Measurements from ENCODE around the gene RUVBL1.

DNA sequence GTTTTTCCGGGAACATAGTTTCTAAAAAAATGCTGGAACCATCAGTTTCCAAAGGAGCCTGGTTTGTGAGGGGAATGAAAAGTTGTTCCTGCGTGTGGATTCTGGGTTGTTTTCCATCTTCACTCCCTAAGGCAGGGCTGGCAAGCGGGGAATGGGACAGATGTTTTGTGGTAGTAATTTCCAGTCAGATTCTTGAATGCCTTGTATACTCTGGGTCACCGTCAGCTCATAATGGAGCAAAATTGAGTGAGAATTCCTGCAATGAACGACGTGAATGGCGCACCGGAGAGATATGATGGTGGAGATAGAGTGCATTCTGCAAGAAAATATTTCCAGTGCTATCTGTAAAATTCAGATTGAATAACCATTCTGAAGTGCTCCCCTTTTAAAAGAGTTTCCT is 49.6 kb upstream of the RUVBL1 start:
- TF ChIP-seq ZFP30 (CRISPR knock-in tag; IDR thresholded peaks at IDR 0.05), result no peak
- TF ChIP-seq, protein P1, sequence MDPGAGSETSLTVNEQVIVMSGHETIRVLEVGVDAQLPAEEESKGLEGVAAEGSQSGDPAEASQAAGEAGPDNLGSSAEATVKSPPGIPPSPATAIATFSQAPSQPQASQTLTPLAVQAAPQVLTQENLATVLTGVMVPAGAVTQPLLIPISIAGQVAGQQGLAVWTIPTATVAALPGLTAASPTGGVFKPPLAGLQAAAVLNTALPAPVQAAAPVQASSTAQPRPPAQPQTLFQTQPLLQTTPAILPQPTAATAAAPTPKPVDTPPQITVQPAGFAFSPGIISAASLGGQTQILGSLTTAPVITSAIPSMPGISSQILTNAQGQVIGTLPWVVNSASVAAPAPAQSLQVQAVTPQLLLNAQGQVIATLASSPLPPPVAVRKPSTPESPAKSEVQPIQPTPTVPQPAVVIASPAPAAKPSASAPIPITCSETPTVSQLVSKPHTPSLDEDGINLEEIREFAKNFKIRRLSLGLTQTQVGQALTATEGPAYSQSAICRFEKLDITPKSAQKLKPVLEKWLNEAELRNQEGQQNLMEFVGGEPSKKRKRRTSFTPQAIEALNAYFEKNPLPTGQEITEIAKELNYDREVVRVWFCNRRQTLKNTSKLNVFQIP (CRISPR knock-in tag; IDR thresholded peaks at IDR 0.05; ENCODE audit: borderline replicate concordance, low read depth), result no peak
- no peak for TF ChIP-seq ZFP3 (CRISPR knock-in tag; IDR thresholded peaks at IDR 0.05)
- TF ChIP-seq, protein P2, sequence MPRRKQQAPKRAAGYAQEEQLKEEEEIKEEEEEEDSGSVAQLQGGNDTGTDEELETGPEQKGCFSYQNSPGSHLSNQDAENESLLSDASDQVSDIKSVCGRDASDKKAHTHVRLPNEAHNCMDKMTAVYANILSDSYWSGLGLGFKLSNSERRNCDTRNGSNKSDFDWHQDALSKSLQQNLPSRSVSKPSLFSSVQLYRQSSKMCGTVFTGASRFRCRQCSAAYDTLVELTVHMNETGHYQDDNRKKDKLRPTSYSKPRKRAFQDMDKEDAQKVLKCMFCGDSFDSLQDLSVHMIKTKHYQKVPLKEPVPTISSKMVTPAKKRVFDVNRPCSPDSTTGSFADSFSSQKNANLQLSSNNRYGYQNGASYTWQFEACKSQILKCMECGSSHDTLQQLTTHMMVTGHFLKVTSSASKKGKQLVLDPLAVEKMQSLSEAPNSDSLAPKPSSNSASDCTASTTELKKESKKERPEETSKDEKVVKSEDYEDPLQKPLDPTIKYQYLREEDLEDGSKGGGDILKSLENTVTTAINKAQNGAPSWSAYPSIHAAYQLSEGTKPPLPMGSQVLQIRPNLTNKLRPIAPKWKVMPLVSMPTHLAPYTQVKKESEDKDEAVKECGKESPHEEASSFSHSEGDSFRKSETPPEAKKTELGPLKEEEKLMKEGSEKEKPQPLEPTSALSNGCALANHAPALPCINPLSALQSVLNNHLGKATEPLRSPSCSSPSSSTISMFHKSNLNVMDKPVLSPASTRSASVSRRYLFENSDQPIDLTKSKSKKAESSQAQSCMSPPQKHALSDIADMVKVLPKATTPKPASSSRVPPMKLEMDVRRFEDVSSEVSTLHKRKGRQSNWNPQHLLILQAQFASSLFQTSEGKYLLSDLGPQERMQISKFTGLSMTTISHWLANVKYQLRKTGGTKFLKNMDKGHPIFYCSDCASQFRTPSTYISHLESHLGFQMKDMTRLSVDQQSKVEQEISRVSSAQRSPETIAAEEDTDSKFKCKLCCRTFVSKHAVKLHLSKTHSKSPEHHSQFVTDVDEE (CRISPR knock-in tag; IDR thresholded peaks at IDR 0.05), result no peak
- no peak for TF ChIP-seq TOX (CRISPR knock-in tag; IDR thresholded peaks at IDR 0.05; ENCODE audit: borderline replicate concordance)
- TF ChIP-seq, protein P3, sequence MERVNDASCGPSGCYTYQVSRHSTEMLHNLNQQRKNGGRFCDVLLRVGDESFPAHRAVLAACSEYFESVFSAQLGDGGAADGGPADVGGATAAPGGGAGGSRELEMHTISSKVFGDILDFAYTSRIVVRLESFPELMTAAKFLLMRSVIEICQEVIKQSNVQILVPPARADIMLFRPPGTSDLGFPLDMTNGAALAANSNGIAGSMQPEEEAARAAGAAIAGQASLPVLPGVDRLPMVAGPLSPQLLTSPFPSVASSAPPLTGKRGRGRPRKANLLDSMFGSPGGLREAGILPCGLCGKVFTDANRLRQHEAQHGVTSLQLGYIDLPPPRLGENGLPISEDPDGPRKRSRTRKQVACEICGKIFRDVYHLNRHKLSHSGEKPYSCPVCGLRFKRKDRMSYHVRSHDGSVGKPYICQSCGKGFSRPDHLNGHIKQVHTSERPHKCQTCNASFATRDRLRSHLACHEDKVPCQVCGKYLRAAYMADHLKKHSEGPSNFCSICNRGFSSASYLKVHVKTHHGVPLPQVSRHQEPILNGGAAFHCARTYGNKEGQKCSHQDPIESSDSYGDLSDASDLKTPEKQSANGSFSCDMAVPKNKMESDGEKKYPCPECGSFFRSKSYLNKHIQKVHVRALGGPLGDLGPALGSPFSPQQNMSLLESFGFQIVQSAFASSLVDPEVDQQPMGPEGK (CRISPR knock-in tag; IDR thresholded peaks at IDR 0.05; ENCODE audit: borderline replicate concordance), result no peak
- TF ChIP-seq SNAI2 (CRISPR knock-in tag; IDR thresholded peaks at IDR 0.05), result no peak
- TF ChIP-seq, protein P4, sequence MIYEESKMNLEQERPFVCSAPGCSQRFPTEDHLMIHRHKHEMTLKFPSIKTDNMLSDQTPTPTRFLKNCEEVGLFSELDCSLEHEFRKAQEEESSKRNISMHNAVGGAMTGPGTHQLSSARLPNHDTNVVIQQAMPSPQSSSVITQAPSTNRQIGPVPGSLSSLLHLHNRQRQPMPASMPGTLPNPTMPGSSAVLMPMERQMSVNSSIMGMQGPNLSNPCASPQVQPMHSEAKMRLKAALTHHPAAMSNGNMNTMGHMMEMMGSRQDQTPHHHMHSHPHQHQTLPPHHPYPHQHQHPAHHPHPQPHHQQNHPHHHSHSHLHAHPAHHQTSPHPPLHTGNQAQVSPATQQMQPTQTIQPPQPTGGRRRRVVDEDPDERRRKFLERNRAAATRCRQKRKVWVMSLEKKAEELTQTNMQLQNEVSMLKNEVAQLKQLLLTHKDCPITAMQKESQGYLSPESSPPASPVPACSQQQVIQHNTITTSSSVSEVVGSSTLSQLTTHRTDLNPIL (CRISPR knock-in tag; IDR thresholded peaks at IDR 0.05; ENCODE audit: low read depth), result no peak
- TF ChIP-seq ZNF565 (CRISPR knock-in tag; conservative IDR thresholded peaks at IDR 0.05; ENCODE audit: low read depth), result no peak
- TF ChIP-seq, protein P5, sequence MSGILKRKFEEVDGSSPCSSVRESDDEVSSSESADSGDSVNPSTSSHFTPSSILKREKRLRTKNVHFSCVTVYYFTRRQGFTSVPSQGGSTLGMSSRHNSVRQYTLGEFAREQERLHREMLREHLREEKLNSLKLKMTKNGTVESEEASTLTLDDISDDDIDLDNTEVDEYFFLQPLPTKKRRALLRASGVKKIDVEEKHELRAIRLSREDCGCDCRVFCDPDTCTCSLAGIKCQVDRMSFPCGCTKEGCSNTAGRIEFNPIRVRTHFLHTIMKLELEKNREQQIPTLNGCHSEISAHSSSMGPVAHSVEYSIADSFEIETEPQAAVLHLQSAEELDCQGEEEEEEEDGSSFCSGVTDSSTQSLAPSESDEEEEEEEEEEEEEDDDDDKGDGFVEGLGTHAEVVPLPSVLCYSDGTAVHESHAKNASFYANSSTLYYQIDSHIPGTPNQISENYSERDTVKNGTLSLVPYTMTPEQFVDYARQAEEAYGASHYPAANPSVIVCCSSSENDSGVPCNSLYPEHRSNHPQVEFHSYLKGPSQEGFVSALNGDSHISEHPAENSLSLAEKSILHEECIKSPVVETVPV (CRISPR knock-in tag; IDR thresholded peaks at IDR 0.05), result no peak
- no peak for TF ChIP-seq ZNF8 (CRISPR knock-in tag; IDR thresholded peaks at IDR 0.05)
- TF ChIP-seq GLIS3 (CRISPR knock-in tag; IDR thresholded peaks at IDR 0.05), result no peak
- no peak for TF ChIP-seq ZC3H10 (CRISPR knock-in tag; IDR thresholded peaks at IDR 0.05)

Measured in SK-N-SH treated with all-trans-retinoic acid at 6 μM for 48 hours (cell line).